ENCODE measurements around the gene FRA10AC1.
A peak's percentile ranks its signal among the peaks of the same experiment; 100 is the strongest.

Gene FRA10AC1

GRCh38 chr10:93702210-93703001 lies at the start of gene FRA10AC1:
FRA10AC1 (minus strand) TSS chr10:93702592; CDS start chr10:93700106, 2,486 bp downstream.
- peak; percentile 69 for DNase-seq (ENCODE audit: low spot score)

- DNase-seq (ENCODE audit: low spot score), result peak; percentile 58
Observed at GRCh38 chr10:93751832-93752231, 49.4 kb upstream of the FRA10AC1 start.

- no peak for DNase-seq (ENCODE audit: low spot score)
Observed at GRCh38 chr10:93751124-93751523, 48.7 kb upstream of the FRA10AC1 start.

- DNase-seq (ENCODE audit: low spot score), result no peak
Observed at GRCh38 chr10:93749218-93749799, 46.9 kb upstream of the FRA10AC1 start.

- DNase-seq (ENCODE audit: low spot score), result peak; percentile 52
Observed at GRCh38 chr10:93746844-93747284, 44.5 kb upstream of the FRA10AC1 start.

GRCh38 chr10:93745408-93746065 lies 43.1 kb upstream of the FRA10AC1 start:
- peak; percentile 54 for DNase-seq (ENCODE audit: low spot score)

- DNase-seq (ENCODE audit: low spot score), result no peak
Observed at GRCh38 chr10:93742633-93743349, 40.4 kb upstream of the FRA10AC1 start.

GRCh38 chr10:93741367-93741766 lies 39.0 kb upstream of the FRA10AC1 start:
- DNase-seq (ENCODE audit: low spot score), result no peak

GRCh38 chr10:93726024-93726423 lies 23.6 kb upstream of the FRA10AC1 start:
- no peak for DNase-seq (ENCODE audit: low spot score)

GRCh38 chr10:93723153-93723552 lies 20.8 kb upstream of the FRA10AC1 start:
- DNase-seq (ENCODE audit: low spot score), result no peak

GRCh38 chr10:93722550-93722949 lies 20.2 kb upstream of the FRA10AC1 start:
- DNase-seq (ENCODE audit: low spot score), result no peak

GRCh38 chr10:93719901-93720300 lies 17.5 kb upstream of the FRA10AC1 start:
- DNase-seq (ENCODE audit: low spot score), result no peak

GRCh38 chr10:93718937-93719725 lies 16.7 kb upstream of the FRA10AC1 start:
- no peak for DNase-seq (ENCODE audit: low spot score)

- no peak for DNase-seq (ENCODE audit: low spot score)
Observed at GRCh38 chr10:93716766-93717165, 14.4 kb upstream of the FRA10AC1 start.

- DNase-seq (ENCODE audit: low spot score), result no peak
Observed at GRCh38 chr10:93715345-93715744, 13.0 kb upstream of the FRA10AC1 start.

- no peak for DNase-seq (ENCODE audit: low spot score)
Observed at GRCh38 chr10:93712593-93712992, 10.2 kb upstream of the FRA10AC1 start.

GRCh38 chr10:93711891-93712290 lies 9.5 kb upstream of the FRA10AC1 start:
- DNase-seq (ENCODE audit: low spot score), result no peak

GRCh38 chr10:93710333-93710909 lies 8.0 kb upstream of the FRA10AC1 start:
- no peak for DNase-seq (ENCODE audit: low spot score)

- no peak for DNase-seq (ENCODE audit: low spot score)
Observed at GRCh38 chr10:93707623-93708022, 5.2 kb upstream of the FRA10AC1 start.

- DNase-seq (ENCODE audit: low spot score), result no peak
Observed at GRCh38 chr10:93704451-93704850, 2.1 kb upstream of the FRA10AC1 start.

GRCh38 chr10:93703841-93704240 lies 1.4 kb upstream of the FRA10AC1 start:
- no peak for DNase-seq (ENCODE audit: low spot score)
